GM10266 (cell line): Measurements from ENCODE around the gene SNRNP27.

Source experiments
- DNase-seq: peaks from one replicate; pipeline ENCODE4 v3.0.0; 2012; ENCODE audit errors: extremely low spot score
- CTCF ChIP-seq: IDR thresholded peaks from 2 replicates; pipeline ENCODE4 v1.5.1; 2012; ENCODE audit warnings: mild to moderate bottlenecking, low read depth; ENCODE audit not compliant: control insufficient read depth, insufficient read depth; ENCODE audit errors: missing control alignments

Gene SNRNP27

GRCh38 chr2:69923116-69923515 is 29.4 kb downstream of the SNRNP27 start:
- TF ChIP-seq CTCF = no peak
- no peak for DNase-seq

- TF ChIP-seq CTCF = no peak
- no peak for DNase-seq
These were observed 33.2 kb downstream of the SNRNP27 start for GRCh38 chr2:69926849-69927515.

- no peak for TF ChIP-seq CTCF
- DNase-seq = no peak
These were observed 38.3 kb downstream of the SNRNP27 start for GRCh38 chr2:69931832-69932595.

- no peak for TF ChIP-seq CTCF
- no peak for DNase-seq
These were observed 38.8 kb downstream of the SNRNP27 start for GRCh38 chr2:69932596-69932922.

- DNase-seq = no peak
- TF ChIP-seq CTCF = no peak
These were observed 39.6 kb downstream of the SNRNP27 start for GRCh38 chr2:69933254-69933828.

GRCh38 chr2:69933839-69934613 is 40.3 kb downstream of the SNRNP27 start:
- no peak for TF ChIP-seq CTCF
- DNase-seq = no peak
